ENCODE measurements around the gene ANKS1A.
"Not testable (repeated sequence)": the region's sequence is repeated elsewhere in the genome, so short reads cannot be mapped to it uniquely, and the experiment has no call there.

The ANKS1A gene

DNA sequence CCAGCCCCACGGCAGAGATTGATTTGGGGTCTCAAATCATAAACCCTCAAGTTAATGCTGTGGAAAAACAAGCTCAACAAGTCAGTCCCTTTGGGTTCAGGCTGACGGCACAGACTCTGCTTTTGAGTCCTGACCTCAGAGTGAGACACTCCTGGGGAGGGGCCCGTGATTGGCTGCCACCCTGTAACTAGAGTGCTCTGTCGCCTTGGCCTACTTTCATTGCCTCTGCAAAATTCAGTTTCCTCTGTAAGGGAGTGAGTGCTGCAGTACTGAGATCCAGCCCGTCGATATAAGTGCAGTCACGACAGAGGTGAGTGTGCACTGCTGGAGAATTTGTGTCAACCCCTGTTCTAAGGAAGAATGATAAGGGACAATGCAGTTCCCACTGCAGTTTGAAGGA lies 105.6 kb downstream of the ANKS1A start:
- TF ChIP-seq, protein P1, sequence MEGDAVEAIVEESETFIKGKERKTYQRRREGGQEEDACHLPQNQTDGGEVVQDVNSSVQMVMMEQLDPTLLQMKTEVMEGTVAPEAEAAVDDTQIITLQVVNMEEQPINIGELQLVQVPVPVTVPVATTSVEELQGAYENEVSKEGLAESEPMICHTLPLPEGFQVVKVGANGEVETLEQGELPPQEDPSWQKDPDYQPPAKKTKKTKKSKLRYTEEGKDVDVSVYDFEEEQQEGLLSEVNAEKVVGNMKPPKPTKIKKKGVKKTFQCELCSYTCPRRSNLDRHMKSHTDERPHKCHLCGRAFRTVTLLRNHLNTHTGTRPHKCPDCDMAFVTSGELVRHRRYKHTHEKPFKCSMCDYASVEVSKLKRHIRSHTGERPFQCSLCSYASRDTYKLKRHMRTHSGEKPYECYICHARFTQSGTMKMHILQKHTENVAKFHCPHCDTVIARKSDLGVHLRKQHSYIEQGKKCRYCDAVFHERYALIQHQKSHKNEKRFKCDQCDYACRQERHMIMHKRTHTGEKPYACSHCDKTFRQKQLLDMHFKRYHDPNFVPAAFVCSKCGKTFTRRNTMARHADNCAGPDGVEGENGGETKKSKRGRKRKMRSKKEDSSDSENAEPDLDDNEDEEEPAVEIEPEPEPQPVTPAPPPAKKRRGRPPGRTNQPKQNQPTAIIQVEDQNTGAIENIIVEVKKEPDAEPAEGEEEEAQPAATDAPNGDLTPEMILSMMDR (conservative IDR thresholded peaks at IDR 0.05; ENCODE audit: low read depth, low read length), result no peak
- DNase-seq (ENCODE audit: low read depth), result no peak

GRCh38 chr6:34998417-34998816 lies 109.4 kb downstream of the ANKS1A start:
- H3K4me3 ChIP-seq (ENCODE audit: low read depth, low read length); DNase-seq (ENCODE audit: low read depth): not testable (repeated sequence)

More for the DNA sequence above, 105.6 kb downstream of the ANKS1A start:
- no peak overlapping the region for H3K4me3 ChIP-seq (ENCODE audit: low read depth, low read length)

DNA sequence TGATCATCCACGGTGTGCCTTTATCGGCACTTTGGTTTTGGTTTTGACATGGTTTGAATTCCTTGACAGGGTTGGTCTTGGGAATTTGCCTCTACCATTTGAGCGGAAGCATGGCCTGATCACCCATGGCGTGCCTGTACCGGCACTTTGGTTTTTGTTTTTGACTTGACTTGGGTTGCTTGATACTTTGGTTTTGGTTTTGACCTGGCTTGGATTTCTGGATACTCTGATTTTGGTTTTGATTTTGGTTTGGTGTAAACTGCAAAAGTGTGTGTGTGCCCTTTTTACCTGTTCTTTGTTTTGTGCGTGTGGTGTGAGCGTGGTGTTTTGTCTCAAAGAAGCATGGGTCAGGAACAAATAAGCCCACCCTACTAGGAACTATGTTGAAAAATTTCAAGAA lies 110.1 kb downstream of the ANKS1A start:
- not testable (repeated sequence) for H3K4me3 ChIP-seq (ENCODE audit: low read depth, low read length); DNase-seq (ENCODE audit: low read depth)

- not testable (repeated sequence) for H3K4me3 ChIP-seq (ENCODE audit: low read depth, low read length); DNase-seq (ENCODE audit: low read depth)
These were observed 110.9 kb downstream of the ANKS1A start for GRCh38 chr6:34999962-35000361.

DNA sequence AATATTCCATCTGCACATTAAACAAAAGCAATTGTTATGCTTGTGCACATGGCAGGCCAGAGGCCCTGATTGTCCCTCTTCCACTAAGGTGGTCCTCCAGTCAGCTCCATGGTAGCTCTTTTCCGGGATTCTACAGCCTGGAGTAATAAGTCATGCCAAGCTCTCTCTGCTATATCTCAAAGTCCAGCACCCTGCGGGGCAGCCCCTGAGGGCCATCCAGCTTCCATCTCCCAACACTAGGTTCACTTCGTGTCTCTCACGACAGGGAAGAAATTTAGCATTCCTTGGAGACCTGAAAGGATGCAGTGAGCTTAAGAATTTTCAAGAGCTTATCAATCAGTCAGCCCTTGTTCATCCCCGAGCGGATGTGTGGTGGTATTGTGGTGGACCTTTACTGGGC lies 112.3 kb downstream of the ANKS1A start:
- not testable (repeated sequence) for DNase-seq (ENCODE audit: low read depth); H3K4me3 ChIP-seq (ENCODE audit: low read depth, low read length)

- H3K4me3 ChIP-seq (ENCODE audit: low read depth, low read length); DNase-seq (ENCODE audit: low read depth): not testable (repeated sequence)
These were observed 115.0 kb downstream of the ANKS1A start for GRCh38 chr6:35003886-35004530.

DNA sequence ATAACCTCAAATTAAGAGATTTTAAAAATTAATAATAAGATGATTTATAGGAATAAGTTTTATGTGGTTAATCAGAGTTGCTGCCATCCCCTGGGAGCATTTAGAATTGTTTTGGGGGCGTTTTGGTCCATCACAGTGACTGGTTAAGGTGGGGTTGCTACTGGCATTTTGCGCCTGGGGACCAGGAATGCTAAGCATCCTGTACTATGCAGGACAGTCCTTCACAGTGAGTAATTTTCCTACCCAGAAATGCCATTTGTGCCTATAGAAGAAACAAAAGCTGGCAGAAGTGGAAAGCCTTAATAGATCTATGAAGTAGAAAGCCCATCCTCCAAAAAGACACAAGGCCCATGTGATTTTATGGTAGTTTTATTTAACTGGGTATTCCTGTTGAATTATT lies 118.0 kb downstream of the ANKS1A start:
- no peak for DNase-seq (ENCODE audit: low read depth)

DNA sequence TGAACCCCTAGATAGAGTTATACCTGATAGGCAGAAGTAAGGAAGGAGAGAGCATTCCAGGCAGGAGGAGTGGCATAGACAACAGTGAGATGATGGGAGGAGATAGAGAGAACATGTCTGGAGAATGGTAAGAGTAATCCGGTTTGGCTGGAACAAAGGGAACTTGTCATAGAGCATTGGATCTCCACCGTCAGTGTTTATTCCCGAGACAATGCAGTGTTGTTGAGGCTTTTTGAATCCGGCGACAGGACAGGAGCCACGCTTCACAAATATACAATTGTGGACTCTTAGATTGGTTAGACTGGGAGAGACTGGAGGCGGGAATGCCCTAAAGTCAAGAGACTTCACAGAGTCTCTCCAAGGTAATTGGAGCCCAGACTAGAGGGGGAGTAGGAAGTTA lies 119.8 kb downstream of the ANKS1A start:
- DNase-seq (ENCODE audit: low read depth), result no peak
- H3K4me3 ChIP-seq (ENCODE audit: low read depth, low read length), result no peak overlapping the region
- TF ChIP-seq, protein P1 (conservative IDR thresholded peaks at IDR 0.05; ENCODE audit: low read depth, low read length), result no peak

More for the DNA sequence above, 118.0 kb downstream of the ANKS1A start:
- TF ChIP-seq, protein P1 (conservative IDR thresholded peaks at IDR 0.05; ENCODE audit: low read depth, low read length), result no peak
- H3K4me3 ChIP-seq (ENCODE audit: low read depth, low read length), result no peak overlapping the region

- DNase-seq (ENCODE audit: low read depth), result peak; percentile 18
- no peak overlapping the region for H3K4me3 ChIP-seq (ENCODE audit: low read depth, low read length)
- TF ChIP-seq, protein P1 (conservative IDR thresholded peaks at IDR 0.05; ENCODE audit: low read depth, low read length), result no peak
These were observed 122.3 kb downstream of the ANKS1A start for GRCh38 chr6:35011096-35012041.

All from choroid plexus epithelial cell (primary cell).